ENCODE data around the gene C17orf113. TPM values are rescaled to one million over a fixed set of nuclear protein-coding genes. Genes with fewer than 3 reads are reported as not detected.

C17orf113 gene
- total and polyA plus RNA-seq, 2 of the 4 experiments (the other 2 are of a cell fraction): under 0.01 to 0.03 TPM

- H3K18ac ChIP-seq (ENCODE audit: low read depth, low read length): no peak overlapping the region
- H3K9me1 ChIP-seq (ENCODE audit: insufficient read depth, low read length): no peaks in the 10 kb centered on the region
- intact Hi-C loops (cut with micrococcal nuclease): no loop called here
- H3K4me2 ChIP-seq (ENCODE audit: low read depth, low read length): no peak overlapping the region
- H4K20me1 ChIP-seq (ENCODE audit: insufficient read depth, low read length): no peaks in the 10 kb centered on the region; the same call in 1 of the 2 replicates
- H3K9me3 ChIP-seq (ENCODE audit: control insufficient read depth, insufficient read depth, low read length): no peaks in the 10 kb centered on the region
- no peak overlapping the region for H3K27ac ChIP-seq (ENCODE audit: insufficient read depth, low read length)
- H3K79me1 ChIP-seq (ENCODE audit: low read depth in 1 of 2, low read length in 2 of 2): no peaks in the 10 kb centered on the region
- BruUV-seq (replicated peaks): no TSS peak
- in situ Hi-C loops (cut with MboI; ENCODE audit: low sequenced_read_pairs): no loop called here
- no peak overlapping the region for H2BK20ac ChIP-seq (ENCODE audit: low read depth, low read length)
- no peak overlapping the region for H2AK5ac ChIP-seq (ENCODE audit: low read depth, low read length)
- no peak for DNase-seq
- no peak overlapping the region for H2AK9ac ChIP-seq (replicated peaks; ENCODE audit: low read depth, low read length, poor library complexity)
- no peak overlapping the region for H2BK15ac ChIP-seq (ENCODE audit: low read depth, low read length)
- TF ChIP-seq USF2 (IDR thresholded peaks at IDR 0.05; ENCODE audit: low read depth, low read length) (no peak), CEBPB (IDR thresholded peaks at IDR 0.05; ENCODE audit: low read depth, low read length) (no peak), MAFK (IDR thresholded peaks at IDR 0.05; ENCODE audit: low read depth, low read length) (no peak), ELK1 (IDR thresholded peaks at IDR 0.05; ENCODE audit: borderline replicate concordance, low read depth, low read length) (no peak), RAD21 (IDR thresholded peaks at IDR 0.05; ENCODE audit: low read length) (no peak), RCOR1 (IDR thresholded peaks at IDR 0.05; ENCODE audit: insufficient replicate concordance, low read length) (no peak), MXI1 (IDR thresholded peaks at IDR 0.05; ENCODE audit: borderline replicate concordance, low read depth, low read length) (no peak), CHD1 (IDR thresholded peaks at IDR 0.05; ENCODE audit: low read depth, low read length) (no peak)
- H3K4me3 ChIP-seq (ENCODE audit: insufficient read depth, low read depth, low read length): no peak overlapping the region
- H3K27me3 ChIP-seq (ENCODE audit: control insufficient read depth, insufficient read depth, low read length): peaks cover 67% of the 10 kb centered on the region
- H3K36me3 ChIP-seq (ENCODE audit: control insufficient read depth, insufficient read depth, low read length): no peaks in the 10 kb centered on the region
- no peak overlapping the region for H2BK5ac ChIP-seq (ENCODE audit: low read depth, low read length, poor library complexity, severe bottlenecking)
- dilution Hi-C loops (cut with HindIII; ENCODE audit: low sequenced_read_pairs, unreplicated experiment): no loop called here
- no peak overlapping the region for H3K14ac ChIP-seq (replicated peaks; ENCODE audit: low read depth, low read length)
- no peak overlapping the region for H2BK120ac ChIP-seq (ENCODE audit: low read depth, low read length)
- no peak for ATAC-seq (ENCODE audit: low read depth)
- CTCF ChIA-PET: no interaction called here
- no CpG with 5 or more reads among the region's 3 CpGs for WGBS, 2 experiments (ENCODE audit: extremely low coverage in 2 of 2, insufficient read length in 1 of 2)
- POLR2A ChIA-PET (ENCODE audit: unreplicated experiment): no interaction called here
- H4K5ac ChIP-seq (ENCODE audit: low read depth, low read length): no peak overlapping the region
- H3K9ac ChIP-seq (ENCODE audit: low read depth, low read length): no peak overlapping the region
- no peak overlapping the region for H4K91ac ChIP-seq (ENCODE audit: insufficient read depth, low read depth, low read length)
- no peaks in the 10 kb centered on the region for H3K4me1 ChIP-seq (ENCODE audit: control insufficient read depth, insufficient read depth, low read length)
- no peak overlapping the region for H3K23ac ChIP-seq (ENCODE audit: low read depth, low read length)
- no peak overlapping the region for H3K4ac ChIP-seq (ENCODE audit: low read depth, low read length)
- no peak overlapping the region for H4K8ac ChIP-seq (ENCODE audit: low read depth in 2 of 2, low read length in 2 of 2)
- no peak overlapping the region for H3K56ac ChIP-seq (ENCODE audit: extremely low read depth, insufficient read depth, low read length)
- H2AFZ ChIP-seq (replicated peaks; ENCODE audit: low read length, poor library complexity): no peak overlapping the region
Measured at GRCh38 chr17:42068979-42069378, 18.6 kb upstream of the C17orf113 start.

Data from IMR-90 (cell line).